ENCODE measurements around the gene SCGB1C1.

GRCh38 chr11:216081-216974, 23.4 kb downstream of the SCGB1C1 start:
- TF ChIP-seq EP300 (IDR thresholded peaks at IDR 0.05), result no peak
- TF ChIP-seq POLR2A (IDR thresholded peaks at IDR 0.05), result no peak
- TF ChIP-seq, protein P1, sequence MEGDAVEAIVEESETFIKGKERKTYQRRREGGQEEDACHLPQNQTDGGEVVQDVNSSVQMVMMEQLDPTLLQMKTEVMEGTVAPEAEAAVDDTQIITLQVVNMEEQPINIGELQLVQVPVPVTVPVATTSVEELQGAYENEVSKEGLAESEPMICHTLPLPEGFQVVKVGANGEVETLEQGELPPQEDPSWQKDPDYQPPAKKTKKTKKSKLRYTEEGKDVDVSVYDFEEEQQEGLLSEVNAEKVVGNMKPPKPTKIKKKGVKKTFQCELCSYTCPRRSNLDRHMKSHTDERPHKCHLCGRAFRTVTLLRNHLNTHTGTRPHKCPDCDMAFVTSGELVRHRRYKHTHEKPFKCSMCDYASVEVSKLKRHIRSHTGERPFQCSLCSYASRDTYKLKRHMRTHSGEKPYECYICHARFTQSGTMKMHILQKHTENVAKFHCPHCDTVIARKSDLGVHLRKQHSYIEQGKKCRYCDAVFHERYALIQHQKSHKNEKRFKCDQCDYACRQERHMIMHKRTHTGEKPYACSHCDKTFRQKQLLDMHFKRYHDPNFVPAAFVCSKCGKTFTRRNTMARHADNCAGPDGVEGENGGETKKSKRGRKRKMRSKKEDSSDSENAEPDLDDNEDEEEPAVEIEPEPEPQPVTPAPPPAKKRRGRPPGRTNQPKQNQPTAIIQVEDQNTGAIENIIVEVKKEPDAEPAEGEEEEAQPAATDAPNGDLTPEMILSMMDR (IDR thresholded peaks at IDR 0.05), result no peak
- TF ChIP-seq POLR2AphosphoS5 (IDR thresholded peaks at IDR 0.05), result no peak

All from sigmoid colon (tissue), 4 donors.